Smooth muscle cell (in vitro differentiated cells): ENCODE measurements around the gene TJP1. TPM values are rescaled to one million over a fixed set of nuclear protein-coding genes. Genes with fewer than 3 reads are reported as not detected.
A peak's percentile ranks its signal among the peaks of the same experiment; 100 is the strongest.
"Not testable (repeated sequence)": the region's sequence is repeated elsewhere in the genome, so short reads cannot be mapped to it uniquely, and the experiment has no call there.

Experiments
- DNase-seq: peaks from one replicate; lab custom pipeline; 2025; ENCODE audit not compliant: unreplicated experiment; lab: John Stamatoyannopoulos, UW
- H2AFZ ChIP-seq: fragments of 200-600 bp; sonication (generic); 2 replicates; pipeline ENCODE4 v1.6.0; 2016; ENCODE audit warnings: antibody characterized with exemption, low read depth, mild to moderate bottlenecking
- H3F3A ChIP-seq: fragments of 200-600 bp; sonication (generic); 2 replicates; pipeline ENCODE4 v1.6.0; 2017; ENCODE audit warnings: antibody characterized with exemption, low read depth
- H3K27ac ChIP-seq: fragments of 200-600 bp; sonication (generic); 2 replicates; pipeline ENCODE4 v1.5.1; 2016; ENCODE audit warnings: low read depth, mild to moderate bottlenecking
- H3K27me3 ChIP-seq: fragments of 200-600 bp; sonication (generic); 2 replicates; pipeline ENCODE4 v1.6.1; 2016; ENCODE audit warnings: low read depth, mild to moderate bottlenecking
- H3K36me3 ChIP-seq: fragments of 200-600 bp; sonication (generic); 2 replicates; pipeline ENCODE4 v1.5.1; 2016; ENCODE audit warnings: low read depth
- H3K4me1 ChIP-seq: fragments of 200-600 bp; sonication (generic); 2 replicates; pipeline ENCODE4 v1.5.1; 2016; ENCODE audit warnings: low read depth
- H3K4me2 ChIP-seq: fragments of 200-600 bp; sonication (generic); 2 replicates; pipeline ENCODE4 v1.6.0; 2016; ENCODE audit warnings: mild to moderate bottlenecking
- H3K4me3 ChIP-seq: fragments of 200-600 bp; sonication (generic); 2 replicates; pipeline ENCODE4 v1.5.1; 2016; ENCODE audit warnings: mild to moderate bottlenecking
- H3K79me2 ChIP-seq: fragments of 200-600 bp; sonication (generic); 2 replicates; pipeline ENCODE4 v1.6.0; 2016; ENCODE audit warnings: low read depth, mild to moderate bottlenecking
- H3K9ac ChIP-seq: fragments of 200-600 bp; sonication (generic); 2 replicates; pipeline ENCODE4 v1.6.0; 2016; ENCODE audit warnings: low read depth
- H3K9me3 ChIP-seq: fragments of 200-600 bp; sonication (generic); replicated peaks from 2 replicates; pipeline ENCODE4 v1.5.1; 2016; ENCODE audit warnings: low read depth
- H4K20me1 ChIP-seq: fragments of 200-600 bp; sonication (generic); 2 replicates; pipeline ENCODE4 v1.6.0; 2016; ENCODE audit warnings: low read depth
- WGBS: methylation state at CpG from one replicate; pipeline ENCODE4 v1.1.7; 2016; ENCODE audit warnings: low lambda C conversion rate; 5-methylcytosine and 5-hydroxymethylcytosine counted together
- polyA plus RNA-seq: library from polyadenylated mRNA; unstranded; fragments of >200 nt; fragmentation: Nextera tagmentation; extraction: Ambion mirVana; gene quantifications from 2 replicates; pipeline ENCODE4 v1.2.1, GENCODE V29; 2016
- total RNA-seq: library from RNA; depleted of rRNA; stranded (reverse); fragments of >200 nt; gene quantifications from 2 replicates; pipeline ENCODE4 v1.2.3, GENCODE V29; 2014
- TF ChIP-seq, protein P1 (sequence below): fragments of 200-600 bp; sonication (generic); IDR thresholded peaks from 2 replicates; pipeline ENCODE4 v1.5.1; 2017; ENCODE audit warnings: borderline replicate concordance, mild to moderate bottlenecking, antibody characterized with exemption; ENCODE audit not compliant: insufficient read depth, poor library complexity, severe bottlenecking

TJP1 gene
- total and polyA plus RNA-seq, 2 experiments from 2014 or later = 28.4 to 73.1 TPM

DNA sequence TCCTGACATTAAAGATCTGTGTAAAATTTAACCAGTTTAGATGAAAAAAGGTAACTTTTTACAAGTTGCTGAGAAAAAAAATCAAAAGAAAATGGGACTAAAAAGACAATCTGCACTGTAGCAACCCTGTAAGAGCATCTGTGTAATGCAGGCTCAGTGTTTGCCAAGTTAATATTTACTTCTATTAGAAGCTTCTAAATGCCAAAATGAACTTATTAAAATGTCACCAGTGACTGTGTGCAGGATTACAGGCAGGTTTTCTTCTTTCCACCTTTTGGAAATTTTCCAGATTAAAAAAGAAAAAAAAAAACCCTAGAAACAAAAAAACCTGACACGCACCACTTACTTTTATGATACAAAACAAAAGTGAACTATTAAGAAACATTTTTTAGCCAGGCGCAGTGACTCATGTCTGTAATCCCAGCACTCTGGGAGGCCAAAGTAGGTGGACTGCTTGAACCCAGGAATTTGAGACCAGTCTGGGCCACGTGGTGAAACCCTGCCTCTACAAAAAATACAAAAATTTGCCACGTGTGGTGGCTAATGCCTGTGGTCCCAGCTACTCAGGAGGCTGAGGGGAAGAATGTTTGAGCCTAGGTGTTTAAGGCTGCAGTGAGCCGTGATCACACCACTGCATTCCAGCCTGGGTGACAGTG lies 87.2 kb downstream of the TJP1 start:
- no peak overlapping the region for H2AFZ ChIP-seq

GRCh38 chr15:29731865-29732264 lies 90.4 kb downstream of the TJP1 start:
- no peak for DNase-seq
- no peaks in the 10 kb centered on the region for H3F3A ChIP-seq
- no peak overlapping the region for H3K4me2 ChIP-seq
- H3K36me3 ChIP-seq = peaks cover 35% of the 10 kb centered on the region
- H2AFZ ChIP-seq = no peak overlapping the region
- WGBS = 90% methylated on average over 3 of the region's 3 CpGs
- H3K4me1 ChIP-seq = peaks cover under 1% of the 10 kb centered on the region
- peaks cover 9% of the 10 kb centered on the region for H4K20me1 ChIP-seq
- no peaks in the 10 kb centered on the region for H3K27me3 ChIP-seq
- no peaks in the 10 kb centered on the region for H3K9me3 ChIP-seq
- TF ChIP-seq, protein P1, sequence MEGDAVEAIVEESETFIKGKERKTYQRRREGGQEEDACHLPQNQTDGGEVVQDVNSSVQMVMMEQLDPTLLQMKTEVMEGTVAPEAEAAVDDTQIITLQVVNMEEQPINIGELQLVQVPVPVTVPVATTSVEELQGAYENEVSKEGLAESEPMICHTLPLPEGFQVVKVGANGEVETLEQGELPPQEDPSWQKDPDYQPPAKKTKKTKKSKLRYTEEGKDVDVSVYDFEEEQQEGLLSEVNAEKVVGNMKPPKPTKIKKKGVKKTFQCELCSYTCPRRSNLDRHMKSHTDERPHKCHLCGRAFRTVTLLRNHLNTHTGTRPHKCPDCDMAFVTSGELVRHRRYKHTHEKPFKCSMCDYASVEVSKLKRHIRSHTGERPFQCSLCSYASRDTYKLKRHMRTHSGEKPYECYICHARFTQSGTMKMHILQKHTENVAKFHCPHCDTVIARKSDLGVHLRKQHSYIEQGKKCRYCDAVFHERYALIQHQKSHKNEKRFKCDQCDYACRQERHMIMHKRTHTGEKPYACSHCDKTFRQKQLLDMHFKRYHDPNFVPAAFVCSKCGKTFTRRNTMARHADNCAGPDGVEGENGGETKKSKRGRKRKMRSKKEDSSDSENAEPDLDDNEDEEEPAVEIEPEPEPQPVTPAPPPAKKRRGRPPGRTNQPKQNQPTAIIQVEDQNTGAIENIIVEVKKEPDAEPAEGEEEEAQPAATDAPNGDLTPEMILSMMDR = no peak
- no peaks in the 10 kb centered on the region for H3K79me2 ChIP-seq
- H3K9ac ChIP-seq = no peak overlapping the region
- no peak overlapping the region for H3K4me3 ChIP-seq
- no peak overlapping the region for H3K27ac ChIP-seq

More for the DNA sequence above, 87.2 kb downstream of the TJP1 start:
- Histone ChIP-seq H3K27ac (peak overlapping the region; percentile 82), H4K20me1 (peaks cover 17% of the 10 kb centered on the region), H3K4me3 (no peak overlapping the region), H3K9me3 (no peaks in the 10 kb centered on the region), H3K27me3 (no peaks in the 10 kb centered on the region), H3K4me2 (peak overlapping the region; percentile 56), H3K4me1 (peaks cover 6% of the 10 kb centered on the region), H3F3A (no peaks in the 10 kb centered on the region), H3K9ac (no peak overlapping the region), H3K36me3 (peaks cover 18% of the 10 kb centered on the region), H3K79me2 (no peaks in the 10 kb centered on the region)
- TF ChIP-seq, protein P1 = no peak
- WGBS = 45% methylated on average over 5 of the region's 5 CpGs
- no peak for DNase-seq

DNA sequence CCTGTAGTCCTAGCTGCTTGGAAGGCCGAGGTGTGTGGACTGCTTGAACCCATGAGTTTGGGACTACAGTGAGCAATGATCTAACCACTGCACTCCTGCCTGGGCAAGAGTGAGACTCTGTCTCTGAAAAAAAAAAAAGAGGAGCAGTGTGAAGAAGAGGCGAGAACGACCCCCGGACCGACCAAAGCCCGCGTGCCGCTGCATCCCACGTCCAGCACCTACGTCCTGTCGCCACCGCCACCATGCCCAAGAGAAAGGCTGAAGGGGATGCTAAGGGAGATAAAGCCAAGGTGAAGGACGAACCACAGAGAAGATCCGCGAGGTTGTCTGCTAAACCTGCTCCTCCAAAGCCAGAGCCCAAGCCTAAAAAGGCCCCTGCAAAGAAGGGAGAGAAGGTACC lies 91.8 kb downstream of the TJP1 start:
- H3F3A ChIP-seq, H3K9me3 ChIP-seq, H3K79me2 ChIP-seq, H3K4me1 ChIP-seq, H3K4me3 ChIP-seq, H3K27me3 ChIP-seq, H2AFZ ChIP-seq, H3K9ac ChIP-seq, H3K4me2 ChIP-seq, H3K27ac ChIP-seq, H4K20me1 ChIP-seq, DNase-seq: not testable (repeated sequence)
- WGBS = 97% methylated on average over 15 of the region's 15 CpGs
- peaks cover 49% of the 10 kb centered on the region for H3K36me3 ChIP-seq

GRCh38 chr15:29728418-29728817 lies 93.8 kb downstream of the TJP1 start:
- no peak overlapping the region for H2AFZ ChIP-seq
- no peaks in the 10 kb centered on the region for H4K20me1 ChIP-seq
- H3K4me2 ChIP-seq = no peak overlapping the region
- no peaks in the 10 kb centered on the region for H3K27me3 ChIP-seq
- no peaks in the 10 kb centered on the region for H3F3A ChIP-seq
- no peaks in the 10 kb centered on the region for H3K79me2 ChIP-seq
- TF ChIP-seq, protein P1 = no peak
- no peaks in the 10 kb centered on the region for H3K4me1 ChIP-seq
- no peak overlapping the region for H3K27ac ChIP-seq
- H3K4me3 ChIP-seq = no peak overlapping the region
- no peak for DNase-seq
- H3K36me3 ChIP-seq = peaks cover 61% of the 10 kb centered on the region
- no peak overlapping the region for H3K9ac ChIP-seq
- H3K9me3 ChIP-seq = no peaks in the 10 kb centered on the region
- 97% methylated on average over 2 of the region's 2 CpGs for WGBS
